HepG2 (cell line): ENCODE measurements around the gene TBC1D22A. TPM values are rescaled to one million over a fixed set of nuclear protein-coding genes. Genes with fewer than 3 reads are reported as not detected.

Source experiments
- ATF1 ChIP-seq: IDR thresholded peaks from 2 replicates; pipeline ENCODE4 v1.6.1; 2016; ENCODE audit warnings: mild to moderate bottlenecking, control low read depth
- FUBP1 ChIP-seq: sonication (generic); formaldehyde crosslinking; IDR thresholded peaks from 2 replicates; pipeline ENCODE4 v1.5.1; 2020; ENCODE audit warnings: missing genetic modification reagents, mild to moderate bottlenecking, borderline replicate concordance
- HNRNPK ChIP-seq: fragments of 200-400 bp; formaldehyde crosslinking; IDR thresholded peaks from 2 replicates; pipeline ENCODE4 v1.6.1; 2018; ENCODE audit warnings: low read length, low read depth, moderate library complexity, mild to moderate bottlenecking; ENCODE audit not compliant: poor library complexity, severe bottlenecking
- IKZF5 ChIP-seq: IDR thresholded peaks from 2 replicates; pipeline ENCODE4 v1.6.1; 2018; ENCODE audit warnings: missing genetic modification reagents, mild to moderate bottlenecking, missing compliant biosample characterization
- MAFG ChIP-seq: sonication (generic); formaldehyde crosslinking; IDR thresholded peaks from 2 replicates; pipeline ENCODE4 v1.5.1; 2020; ENCODE audit warnings: mild to moderate bottlenecking, missing genetic modification reagents
- NKX3-1 ChIP-seq: sonication (generic); formaldehyde crosslinking; IDR thresholded peaks from 2 replicates; pipeline ENCODE4 v1.5.0; 2020; ENCODE audit warnings: missing genetic modification reagents
- NR2F1 ChIP-seq, 2 experiments: fragments of 450-650 bp in 1 of 2; formaldehyde crosslinking in 1 of 2; IDR thresholded peaks; 2 replicates each; pipeline versions ENCODE4 v1.5.0 to v1.6.1; 2016 to 2020; ENCODE audit warnings: mild to moderate bottlenecking in 1 of 2, missing compliant biosample characterization in 1 of 2, missing genetic modification reagents in 1 of 2, moderate library complexity in 1 of 2
- NR2F6 ChIP-seq, 2 experiments: IDR thresholded peaks; 2 replicates each; pipeline ENCODE4 v1.6.1; 2016; ENCODE audit warnings: antibody characterized with exemption in 1 of 2, mild to moderate bottlenecking in 1 of 2
- POLR2A ChIP-seq, 2 experiments: IDR thresholded peaks; 2 replicates each; pipeline ENCODE4 v1.6.1; 2011; ENCODE audit warnings: low read depth in 2 of 2, low read length in 2 of 2, mild to moderate bottlenecking in 1 of 2, moderate library complexity in 1 of 2; ENCODE audit not compliant: insufficient read depth in 1 of 2
- SNAPC4 ChIP-seq: sonication (generic); formaldehyde crosslinking; IDR thresholded peaks from 2 replicates; pipeline ENCODE4 v1.4.0; 2020; ENCODE audit warnings: mild to moderate bottlenecking, missing genetic modification reagents
- TCF7 ChIP-seq: sonication (generic); IDR thresholded peaks from 2 replicates; pipeline ENCODE4 v1.6.1; 2016; ENCODE audit warnings: antibody characterized with exemption, low read depth
- ZBED4 ChIP-seq: sonication (generic); formaldehyde crosslinking; IDR thresholded peaks from 2 replicates; pipeline ENCODE4 v1.4.0; 2020; ENCODE audit warnings: missing genetic modification reagents, borderline replicate concordance
- ZBTB8A ChIP-seq: sonication (generic); formaldehyde crosslinking; IDR thresholded peaks from 2 replicates; pipeline ENCODE4 v1.4.0; 2020; ENCODE audit warnings: mild to moderate bottlenecking, low read depth, missing genetic modification reagents, borderline replicate concordance
- ZNF143 ChIP-seq: sonication (generic); formaldehyde crosslinking; IDR thresholded peaks from 2 replicates; pipeline ENCODE4 v1.4.0; 2020; ENCODE audit warnings: missing genetic modification reagents
- ZNF598 ChIP-seq: sonication (generic); formaldehyde crosslinking; IDR thresholded peaks from 2 replicates; pipeline ENCODE4 v1.5.1; 2020; ENCODE audit warnings: mild to moderate bottlenecking, missing genetic modification reagents, borderline replicate concordance
- polyA plus RNA-seq, 8 experiments: library from polyadenylated mRNA; depleted of rRNA in 3 of 8; stranded (reverse) in 7 of 8; unstranded in 1 of 8; fragments of >200 nt; fragmentation: Illumina TruSeq in 4 of 8; extraction: Trizol in 4 of 8; gene quantifications; 2 replicates each; pipeline versions ENCODE4 v1.2.1 to v1.2.3, GENCODE V29; 2011 to 2016; ENCODE audit warnings: low read depth in 4 of 8, missing spikeins in 1 of 8, mixed read lengths in 1 of 8; ENCODE audit not compliant: insufficient read depth in 1 of 8
- total RNA-seq, 5 experiments: library from RNA; depleted of rRNA; stranded (reverse); fragments of >200 nt; fragmentation: Illumina TruSeq; extraction: Trizol; gene quantifications; 2 replicates each; pipeline ENCODE4 v1.2.3, GENCODE V29; 2016; ENCODE audit warnings: low read depth in 1 of 5
- TF ChIP-seq, protein P1 (sequence below): sonication (generic); formaldehyde crosslinking; IDR thresholded peaks from 2 replicates; pipeline ENCODE4 v1.4.0; 2020; ENCODE audit warnings: mild to moderate bottlenecking, missing genetic modification reagents

TBC1D22A gene
- total and polyA plus RNA-seq, 2 of the 13 experiments (the other 11 are each of a cell fraction or from before 2014, with no cell fraction given) = 17.3 to 18.0 TPM

DNA sequence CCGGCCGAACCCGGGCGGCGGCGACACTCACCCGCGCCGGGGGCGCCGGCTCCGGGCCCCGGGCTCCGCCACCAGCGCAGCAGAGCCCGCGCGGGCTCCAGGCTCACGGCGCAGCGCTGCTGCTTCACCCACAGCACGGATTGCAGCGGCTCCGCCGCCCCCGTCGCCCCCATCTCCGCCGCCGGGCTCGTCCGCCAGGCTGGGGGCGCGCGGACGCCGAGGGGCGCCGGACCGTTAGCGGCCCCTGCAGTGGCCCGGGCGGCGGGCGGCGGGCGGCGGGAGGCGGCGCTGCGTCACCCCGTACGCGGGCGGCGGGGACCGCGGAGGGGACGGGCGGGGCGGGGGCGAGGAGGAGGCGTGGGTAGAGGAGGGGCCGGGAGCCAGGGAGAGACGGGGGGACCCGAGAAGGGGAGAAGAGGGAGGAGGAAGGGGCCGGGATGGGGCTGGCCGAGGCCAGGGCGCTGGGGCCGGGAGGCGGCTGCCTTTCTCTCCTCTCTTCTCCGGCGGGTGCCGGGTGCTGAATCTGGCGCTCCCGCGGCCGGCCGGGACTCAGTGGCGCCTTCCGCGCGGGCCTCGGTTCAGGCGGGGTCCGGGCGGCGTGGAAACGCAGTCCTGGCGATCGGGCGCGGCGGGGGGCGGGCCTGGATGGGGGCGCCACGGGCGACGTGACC, 24.3 kb upstream of the TBC1D22A start, which contains the start of gene CERK (continued):
- no peak for TF ChIP-seq NR2F1 (CRISPR knock-in tag; IDR thresholded peaks at IDR 0.05)
- no peak for TF ChIP-seq MAFG
- peak in 1 of 2 experiments; percentile 73; a peak in 2 of 4 replicates for TF ChIP-seq POLR2A (IDR thresholded peaks at IDR 0.05; ENCODE audit: insufficient read depth in 1 of 2, low read depth in 2 of 2, low read length in 2 of 2)
- TF ChIP-seq IKZF5 (CRISPR knock-in tag) = peak; percentile 5; the same call in 1 of the 2 replicates
- TF ChIP-seq ZBED4 (CRISPR knock-in tag) = 0 out of 2 replicates have a peak, but pooled peaks have one; percentile 26
- TF ChIP-seq, protein P1, sequence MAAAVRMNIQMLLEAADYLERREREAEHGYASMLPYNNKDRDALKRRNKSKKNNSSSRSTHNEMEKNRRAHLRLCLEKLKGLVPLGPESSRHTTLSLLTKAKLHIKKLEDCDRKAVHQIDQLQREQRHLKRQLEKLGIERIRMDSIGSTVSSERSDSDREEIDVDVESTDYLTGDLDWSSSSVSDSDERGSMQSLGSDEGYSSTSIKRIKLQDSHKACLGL (CRISPR knock-in tag) = no peak
- TF ChIP-seq FUBP1 (CRISPR knock-in tag) = no peak
- 0 out of 2 replicates have a peak, but pooled peaks have one; percentile 55 for TF ChIP-seq NKX3-1 (CRISPR knock-in tag)
- TF ChIP-seq TCF7 = no peak
- no peak for TF ChIP-seq ZBTB8A (CRISPR knock-in tag)
- no peak for TF ChIP-seq SNAPC4
- TF ChIP-seq NR2F6 (IDR thresholded peaks at IDR 0.05) = no peak
- no peak for TF ChIP-seq NR2F6 (CRISPR knock-in tag; IDR thresholded peaks at IDR 0.05)
- TF ChIP-seq ZNF598 (CRISPR knock-in tag) = no peak
- TF ChIP-seq HNRNPK = peak; percentile 93
- TF ChIP-seq ATF1 (CRISPR knock-in tag) = no peak
- TF ChIP-seq ZNF143 (CRISPR knock-in tag) = no peak
